H9 (cell line): ENCODE measurements around the gene R3HDM1. TPM values are rescaled to one million over a fixed set of nuclear protein-coding genes. Genes with fewer than 3 reads are reported as not detected.

Experiments used
- DNase-seq: peaks from one replicate; pipeline ENCODE4 v3.0.0-alpha.2; 2017
- H2AFZ ChIP-seq: one replicate; pipeline ENCODE4 v1.6.1; 2013; ENCODE audit warnings: mild to moderate bottlenecking, low read length, control low read depth, moderate library complexity
- H2AK5ac ChIP-seq: 2 replicates; pipeline ENCODE4 v1.6.1; 2013; ENCODE audit warnings: low read length, control low read depth, mixed read lengths; ENCODE audit not compliant: insufficient read length
- H2BK120ac ChIP-seq: one replicate; pipeline ENCODE4 v1.6.1; 2013; ENCODE audit warnings: low read depth, mild to moderate bottlenecking, low read length, control low read depth, inconsistent platforms; ENCODE audit not compliant: poor library complexity, severe bottlenecking
- H2BK12ac ChIP-seq: 2 replicates; pipeline ENCODE4 v1.6.1; 2013; ENCODE audit warnings: low read length, control low read depth, mixed read lengths, low read depth; ENCODE audit not compliant: insufficient read length
- H2BK15ac ChIP-seq: 2 replicates; pipeline ENCODE4 v1.6.1; 2013; ENCODE audit warnings: low read depth, low read length, control low read depth
- H2BK20ac ChIP-seq: one replicate; pipeline ENCODE4 v1.6.1; 2013; ENCODE audit warnings: low read depth, mild to moderate bottlenecking, low read length, control low read depth, inconsistent platforms; ENCODE audit not compliant: poor library complexity, severe bottlenecking
- H2BK5ac ChIP-seq: 2 replicates; pipeline ENCODE4 v1.6.1; 2013; ENCODE audit warnings: low read length, control low read depth, mixed read lengths; ENCODE audit not compliant: insufficient read length
- H3K14ac ChIP-seq: 2 replicates; pipeline ENCODE4 v1.6.1; 2013; ENCODE audit warnings: low read length, control low read depth; ENCODE audit not compliant: insufficient read depth
- H3K18ac ChIP-seq: 2 replicates; pipeline ENCODE4 v1.6.1; 2013; ENCODE audit warnings: low read depth, mild to moderate bottlenecking, mixed read lengths, low read length, control low read depth; ENCODE audit not compliant: insufficient read length
- H3K23ac ChIP-seq: 2 replicates; pipeline ENCODE4 v1.6.1; 2013; ENCODE audit warnings: low read length, control low read depth, mixed read lengths, low read depth; ENCODE audit not compliant: insufficient read length
- H3K23me2 ChIP-seq: 2 replicates; pipeline ENCODE4 v1.6.1; 2013; ENCODE audit warnings: low read depth, mild to moderate bottlenecking, mixed read lengths, low read length, control low read depth; ENCODE audit not compliant: insufficient read length, poor library complexity, severe bottlenecking
- H3K27ac ChIP-seq: 2 replicates; pipeline ENCODE4 v1.5.1; 2013; ENCODE audit warnings: low read length, control low read depth, mixed read lengths, low read depth; ENCODE audit not compliant: insufficient read length
- H3K27me3 ChIP-seq: 2 replicates; pipeline ENCODE4 v1.6.1; 2013; ENCODE audit warnings: low read length, control low read depth, inconsistent platforms; ENCODE audit not compliant: insufficient read depth
- H3K4ac ChIP-seq: 2 replicates; pipeline ENCODE4 v1.6.1; 2013; ENCODE audit warnings: low read depth, mild to moderate bottlenecking, control low read depth, inconsistent platforms, low read length, moderate library complexity
- H3K4me1 ChIP-seq: 2 replicates; pipeline ENCODE4 v1.6.1; 2013; ENCODE audit warnings: low read length, control low read depth, inconsistent platforms; ENCODE audit not compliant: insufficient read depth
- H3K4me2 ChIP-seq: 2 replicates; pipeline ENCODE4 v1.6.1; 2013; ENCODE audit warnings: low read length, control low read depth, mixed read lengths; ENCODE audit not compliant: insufficient read length, insufficient read depth
- H3K56ac ChIP-seq: 2 replicates; pipeline ENCODE4 v1.6.1; 2013; ENCODE audit warnings: low read depth, mild to moderate bottlenecking, mixed read lengths, low read length, control low read depth; ENCODE audit not compliant: insufficient read length
- H3K79me1 ChIP-seq: 2 replicates; pipeline ENCODE4 v1.6.1; 2013; ENCODE audit warnings: low read depth, mild to moderate bottlenecking, moderate library complexity, low read length, control low read depth, inconsistent platforms; ENCODE audit not compliant: insufficient read depth, poor library complexity, severe bottlenecking
- H3K79me2 ChIP-seq: 2 replicates; pipeline ENCODE4 v1.6.1; 2013; ENCODE audit warnings: low read length, control low read depth, inconsistent platforms; ENCODE audit not compliant: insufficient read depth
- H3K9ac ChIP-seq: 2 replicates; pipeline ENCODE4 v1.6.1; 2013; ENCODE audit warnings: low read length, control low read depth, mixed read lengths; ENCODE audit not compliant: insufficient read length; ENCODE audit errors: extremely low read depth
- H3K9me3 ChIP-seq: one replicate; pipeline ENCODE4 v1.6.1; 2013; ENCODE audit warnings: low read depth, low read length, inconsistent platforms; ENCODE audit not compliant: control insufficient read depth
- H3T11ph ChIP-seq: one replicate; pipeline ENCODE4 v1.6.1; 2013; ENCODE audit warnings: mild to moderate bottlenecking, low read length, control low read depth, inconsistent platforms
- H4K20me1 ChIP-seq: one replicate; pipeline ENCODE4 v1.6.1; 2013; ENCODE audit not compliant: control insufficient read depth, insufficient read length, insufficient read depth
- H4K5ac ChIP-seq: 2 replicates; pipeline ENCODE4 v1.6.1; 2013; ENCODE audit warnings: low read depth, mild to moderate bottlenecking, mixed read lengths, low read length, control low read depth; ENCODE audit not compliant: insufficient read length
- H4K8ac ChIP-seq: replicated peaks from 2 replicates; pipeline ENCODE4 v1.6.1; 2013; ENCODE audit warnings: low read length, control low read depth, mixed read lengths, low read depth; ENCODE audit not compliant: insufficient read length
- H4K91ac ChIP-seq: 2 replicates; pipeline ENCODE4 v1.6.1; 2013; ENCODE audit warnings: low read depth, mild to moderate bottlenecking, moderate library complexity, mixed read lengths, low read length, control low read depth; ENCODE audit not compliant: insufficient read length
- H3K27ac Mint-ChIP-seq, 3 experiments: 2 replicates in 2 of 3; 3 replicates in 1 of 3; pipeline ENCODE4 v1.8.0; 2020 to 2021; ENCODE audit warnings: mixed read lengths in 3 of 3, mild to moderate bottlenecking in 1 of 3, moderate library complexity in 1 of 3
- H3K27me3 Mint-ChIP-seq: 2 replicates; pipeline ENCODE4 v1.8.0; 2021; ENCODE audit warnings: low read depth, mild to moderate bottlenecking, moderate library complexity, mixed read lengths
- H3K36me3 Mint-ChIP-seq, 3 experiments: 2 replicates in 2 of 3; 3 replicates in 1 of 3; pipeline ENCODE4 v1.8.0; 2020 to 2021; ENCODE audit warnings: low read depth in 3 of 3, mixed read lengths in 3 of 3; ENCODE audit not compliant: insufficient read depth in 1 of 3
- H3K4me1 Mint-ChIP-seq, 2 experiments: 2 replicates each; pipeline ENCODE4 v1.8.0; 2020; ENCODE audit warnings: mixed read lengths in 2 of 2
- H3K4me3 Mint-ChIP-seq, 2 experiments: 2 replicates in 1 of 2; 3 replicates in 1 of 2; pipeline ENCODE4 v1.8.0; 2020 to 2021; ENCODE audit warnings: mild to moderate bottlenecking in 2 of 2, mixed read lengths in 2 of 2, moderate library complexity in 1 of 2
- H3K9me3 Mint-ChIP-seq, 2 experiments: 2 replicates in 1 of 2; 3 replicates in 1 of 2; pipeline ENCODE4 v1.8.0; 2020; ENCODE audit warnings: mild to moderate bottlenecking in 2 of 2, mixed read lengths in 2 of 2, moderate library complexity in 1 of 2
- CTCF ChIP-seq: fragments of 200-600 bp; sonication (generic); conservative IDR thresholded peaks from 3 replicates; pipeline ENCODE4 v1.8.0; 2021; ENCODE audit warnings: antibody characterized with exemption, mild to moderate bottlenecking
- WGBS: extraction: QIAGEN DNeasy Blood & Tissue Kit; methylation state at CpG from one replicate; pipeline ENCODE4 v1.1.7; 2013; ENCODE audit warnings: missing lambda C conversion rate, low lambda C conversion rate, mixed read lengths; ENCODE audit not compliant: insufficient read length; ENCODE audit errors: extremely low coverage; 5-methylcytosine and 5-hydroxymethylcytosine counted together
- total RNA-seq: library from RNA; stranded (reverse); gene quantifications from 2 replicates; pipeline ENCODE4 v1.2.1, GENCODE V29; 2021

The R3HDM1 gene
- total RNA-seq, 1 experiment from 2014 or later, result 58.8 TPM

- TF ChIP-seq CTCF, result no peak
These were observed 76.3 kb downstream of the R3HDM1 start for GRCh38 chr2:135607561-135607960.

More at GRCh38 chr2:135607561-135607960, 76.3 kb downstream of the R3HDM1 start:
- Histone ChIP-seq H4K20me1 (no peaks in the 10 kb centered on the region), H4K8ac (no peak overlapping the region), H3K4me1 (no peaks in the 10 kb centered on the region), H4K91ac (no peak overlapping the region), H2AK5ac (no peak overlapping the region), H3K79me1 (no peaks in the 10 kb centered on the region), H3K56ac (no peak overlapping the region), H3T11ph (no peak overlapping the region), H2BK12ac (no peak overlapping the region), H4K5ac (no peak overlapping the region), H2AFZ (no peak overlapping the region), H2BK5ac (no peak overlapping the region), H3K27ac (no peak overlapping the region), H3K18ac (no peak overlapping the region), H2BK120ac (no peak overlapping the region), H2BK15ac (no peak overlapping the region), H3K9me3 (no peaks in the 10 kb centered on the region), H2BK20ac (no peak overlapping the region), H3K79me2 (no peaks in the 10 kb centered on the region), H3K9ac (no peak overlapping the region), H3K23ac (no peak overlapping the region), H3K4ac (no peak overlapping the region), H3K27me3 (no peaks in the 10 kb centered on the region; the same call in 1 of the 2 replicates), H3K14ac (no peak overlapping the region), H3K23me2 (no peaks in the 10 kb centered on the region), H3K4me2 (no peak overlapping the region)
- Mint-ChIP-seq H3K4me1 (no peaks in the 10 kb centered on the region), H3K27me3 (no peaks in the 10 kb centered on the region), H3K27ac (no peak overlapping the region), H3K36me3 (peaks cover 13 to 43% (median 29%) of the 10 kb centered on the region in 3 experiments; a peak in 6 of 7 replicates), H3K4me3 (no peak overlapping the region), H3K9me3 (no peaks in the 10 kb centered on the region)
- WGBS, result no CpG with 5 or more reads among the region's 2 CpGs
- DNase-seq, result no peak
